Middle frontal gyrus (tissue), 1 donor: Measurements from ENCODE around the gene STK40.

Experiments used
- DNase-seq: peaks from one replicate; pipeline ENCODE4 v3.0.0-alpha.2; 2015; ENCODE audit warnings: low spot score; ENCODE audit errors: extremely low spot score

STK40 gene

GRCh38 chr1:36398370-36398977, 12.8 kb upstream of the STK40 start:
- no peak for DNase-seq

GRCh38 chr1:36397378-36398230, 11.9 kb upstream of the STK40 start, which contains the start of gene LSM10:
LSM10 (minus strand) TSS chr1:36397908; CDS start chr1:36394129, 3,779 bp downstream.
- DNase-seq: peak; percentile 94

GRCh38 chr1:36397083-36397377, 11.3 kb upstream of the STK40 start:
- no peak for DNase-seq

GRCh38 chr1:36396359-36396758, 10.6 kb upstream of the STK40 start:
- no peak for DNase-seq

- no peak for DNase-seq
These were observed 8.0 kb upstream of the STK40 start for GRCh38 chr1:36393686-36394085.

- no peak for DNase-seq
These were observed 7.1 kb upstream of the STK40 start for GRCh38 chr1:36392836-36393235.

- no peak for DNase-seq
These were observed 5.5 kb upstream of the STK40 start for GRCh38 chr1:36391271-36391670.

GRCh38 chr1:36390411-36390810, 4.7 kb upstream of the STK40 start:
- no peak for DNase-seq

- no peak for DNase-seq
These were observed 4.3 kb upstream of the STK40 start for GRCh38 chr1:36389999-36390398.

GRCh38 chr1:36389261-36389660, 3.5 kb upstream of the STK40 start:
- no peak for DNase-seq

- no peak for DNase-seq
These were observed 1.6 kb upstream of the STK40 start for GRCh38 chr1:36387141-36387949.

GRCh38 chr1:36386265-36387140, 779 bp upstream of the STK40 start:
- peak; percentile 77 for DNase-seq

GRCh38 chr1:36384542-36385409, 948 bp downstream of the STK40 start:
- DNase-seq: no peak

GRCh38 chr1:36383240-36383639, 2.5 kb downstream of the STK40 start:
- DNase-seq: no peak

- DNase-seq: no peak
These were observed 3.1 kb downstream of the STK40 start for GRCh38 chr1:36382669-36383068.

GRCh38 chr1:36382231-36382630, 3.5 kb downstream of the STK40 start:
- DNase-seq: no peak

GRCh38 chr1:36381405-36381804, 4.3 kb downstream of the STK40 start:
- DNase-seq: no peak

GRCh38 chr1:36380782-36381181, 4.9 kb downstream of the STK40 start:
- no peak for DNase-seq

GRCh38 chr1:36380143-36380619, 5.5 kb downstream of the STK40 start:
- no peak for DNase-seq
